ENCODE results near the gene IER2. TPM values are rescaled to one million over a fixed set of nuclear protein-coding genes. Genes with fewer than 3 reads are reported as not detected.

IER2 gene
- total and polyA plus RNA-seq, 2 of the 8 experiments (the other 6 are each of a cell fraction or from before 2014, with no cell fraction given), result 84.5 to 138 TPM

DNA sequence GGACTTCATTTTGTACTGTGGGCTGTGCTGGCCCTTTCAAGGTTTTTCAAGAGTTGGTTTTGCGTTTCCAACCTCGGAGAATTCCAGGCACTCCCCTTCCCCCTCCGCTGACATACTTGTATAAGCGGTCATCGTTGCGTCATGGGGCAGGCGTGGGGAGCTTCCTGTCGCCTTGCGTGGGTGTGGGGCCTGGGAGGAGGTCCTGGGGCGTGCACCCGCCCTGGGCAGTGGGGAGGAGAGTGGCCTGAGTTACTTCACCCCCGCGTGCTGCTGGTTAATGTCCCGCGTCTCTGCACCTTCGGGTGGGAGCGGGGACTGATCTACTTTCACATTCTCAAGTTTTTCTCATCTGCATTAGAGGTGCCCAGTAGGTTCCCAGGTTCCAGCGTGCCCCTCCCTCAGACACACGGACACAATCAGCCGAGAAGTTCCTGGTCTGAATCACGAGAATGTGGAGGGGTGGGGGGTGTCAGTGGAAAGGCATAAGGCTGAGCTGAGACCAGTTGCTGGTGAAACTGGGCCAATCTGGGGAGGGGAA, 4.1 kb downstream of the IER2 start (continued):
- TF ChIP-seq, protein P1, sequence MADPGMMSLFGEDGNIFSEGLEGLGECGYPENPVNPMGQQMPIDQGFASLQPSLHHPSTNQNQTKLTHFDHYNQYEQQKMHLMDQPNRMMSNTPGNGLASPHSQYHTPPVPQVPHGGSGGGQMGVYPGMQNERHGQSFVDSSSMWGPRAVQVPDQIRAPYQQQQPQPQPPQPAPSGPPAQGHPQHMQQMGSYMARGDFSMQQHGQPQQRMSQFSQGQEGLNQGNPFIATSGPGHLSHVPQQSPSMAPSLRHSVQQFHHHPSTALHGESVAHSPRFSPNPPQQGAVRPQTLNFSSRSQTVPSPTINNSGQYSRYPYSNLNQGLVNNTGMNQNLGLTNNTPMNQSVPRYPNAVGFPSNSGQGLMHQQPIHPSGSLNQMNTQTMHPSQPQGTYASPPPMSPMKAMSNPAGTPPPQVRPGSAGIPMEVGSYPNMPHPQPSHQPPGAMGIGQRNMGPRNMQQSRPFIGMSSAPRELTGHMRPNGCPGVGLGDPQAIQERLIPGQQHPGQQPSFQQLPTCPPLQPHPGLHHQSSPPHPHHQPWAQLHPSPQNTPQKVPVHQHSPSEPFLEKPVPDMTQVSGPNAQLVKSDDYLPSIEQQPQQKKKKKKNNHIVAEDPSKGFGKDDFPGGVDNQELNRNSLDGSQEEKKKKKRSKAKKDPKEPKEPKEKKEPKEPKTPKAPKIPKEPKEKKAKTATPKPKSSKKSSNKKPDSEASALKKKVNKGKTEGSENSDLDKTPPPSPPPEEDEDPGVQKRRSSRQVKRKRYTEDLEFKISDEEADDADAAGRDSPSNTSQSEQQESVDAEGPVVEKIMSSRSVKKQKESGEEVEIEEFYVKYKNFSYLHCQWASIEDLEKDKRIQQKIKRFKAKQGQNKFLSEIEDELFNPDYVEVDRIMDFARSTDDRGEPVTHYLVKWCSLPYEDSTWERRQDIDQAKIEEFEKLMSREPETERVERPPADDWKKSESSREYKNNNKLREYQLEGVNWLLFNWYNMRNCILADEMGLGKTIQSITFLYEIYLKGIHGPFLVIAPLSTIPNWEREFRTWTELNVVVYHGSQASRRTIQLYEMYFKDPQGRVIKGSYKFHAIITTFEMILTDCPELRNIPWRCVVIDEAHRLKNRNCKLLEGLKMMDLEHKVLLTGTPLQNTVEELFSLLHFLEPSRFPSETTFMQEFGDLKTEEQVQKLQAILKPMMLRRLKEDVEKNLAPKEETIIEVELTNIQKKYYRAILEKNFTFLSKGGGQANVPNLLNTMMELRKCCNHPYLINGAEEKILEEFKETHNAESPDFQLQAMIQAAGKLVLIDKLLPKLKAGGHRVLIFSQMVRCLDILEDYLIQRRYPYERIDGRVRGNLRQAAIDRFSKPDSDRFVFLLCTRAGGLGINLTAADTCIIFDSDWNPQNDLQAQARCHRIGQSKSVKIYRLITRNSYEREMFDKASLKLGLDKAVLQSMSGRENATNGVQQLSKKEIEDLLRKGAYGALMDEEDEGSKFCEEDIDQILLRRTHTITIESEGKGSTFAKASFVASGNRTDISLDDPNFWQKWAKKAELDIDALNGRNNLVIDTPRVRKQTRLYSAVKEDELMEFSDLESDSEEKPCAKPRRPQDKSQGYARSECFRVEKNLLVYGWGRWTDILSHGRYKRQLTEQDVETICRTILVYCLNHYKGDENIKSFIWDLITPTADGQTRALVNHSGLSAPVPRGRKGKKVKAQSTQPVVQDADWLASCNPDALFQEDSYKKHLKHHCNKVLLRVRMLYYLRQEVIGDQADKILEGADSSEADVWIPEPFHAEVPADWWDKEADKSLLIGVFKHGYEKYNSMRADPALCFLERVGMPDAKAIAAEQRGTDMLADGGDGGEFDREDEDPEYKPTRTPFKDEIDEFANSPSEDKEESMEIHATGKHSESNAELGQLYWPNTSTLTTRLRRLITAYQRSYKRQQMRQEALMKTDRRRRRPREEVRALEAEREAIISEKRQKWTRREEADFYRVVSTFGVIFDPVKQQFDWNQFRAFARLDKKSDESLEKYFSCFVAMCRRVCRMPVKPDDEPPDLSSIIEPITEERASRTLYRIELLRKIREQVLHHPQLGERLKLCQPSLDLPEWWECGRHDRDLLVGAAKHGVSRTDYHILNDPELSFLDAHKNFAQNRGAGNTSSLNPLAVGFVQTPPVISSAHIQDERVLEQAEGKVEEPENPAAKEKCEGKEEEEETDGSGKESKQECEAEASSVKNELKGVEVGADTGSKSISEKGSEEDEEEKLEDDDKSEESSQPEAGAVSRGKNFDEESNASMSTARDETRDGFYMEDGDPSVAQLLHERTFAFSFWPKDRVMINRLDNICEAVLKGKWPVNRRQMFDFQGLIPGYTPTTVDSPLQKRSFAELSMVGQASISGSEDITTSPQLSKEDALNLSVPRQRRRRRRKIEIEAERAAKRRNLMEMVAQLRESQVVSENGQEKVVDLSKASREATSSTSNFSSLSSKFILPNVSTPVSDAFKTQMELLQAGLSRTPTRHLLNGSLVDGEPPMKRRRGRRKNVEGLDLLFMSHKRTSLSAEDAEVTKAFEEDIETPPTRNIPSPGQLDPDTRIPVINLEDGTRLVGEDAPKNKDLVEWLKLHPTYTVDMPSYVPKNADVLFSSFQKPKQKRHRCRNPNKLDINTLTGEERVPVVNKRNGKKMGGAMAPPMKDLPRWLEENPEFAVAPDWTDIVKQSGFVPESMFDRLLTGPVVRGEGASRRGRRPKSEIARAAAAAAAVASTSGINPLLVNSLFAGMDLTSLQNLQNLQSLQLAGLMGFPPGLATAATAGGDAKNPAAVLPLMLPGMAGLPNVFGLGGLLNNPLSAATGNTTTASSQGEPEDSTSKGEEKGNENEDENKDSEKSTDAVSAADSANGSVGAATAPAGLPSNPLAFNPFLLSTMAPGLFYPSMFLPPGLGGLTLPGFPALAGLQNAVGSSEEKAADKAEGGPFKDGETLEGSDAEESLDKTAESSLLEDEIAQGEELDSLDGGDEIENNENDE (IDR thresholded peaks at IDR 0.05; ENCODE audit: insufficient replicate concordance, low read length), result no peak
- peak; percentile 41; the same call in 1 of the 2 replicates for TF ChIP-seq CREB1 (IDR thresholded peaks at IDR 0.05)
- TF ChIP-seq SP4 (IDR thresholded peaks at IDR 0.05; ENCODE audit: low read length), result no peak
- no peak for TF ChIP-seq CBX5 (IDR thresholded peaks at IDR 0.05; ENCODE audit: low read depth, low read length)
- no peak for TF ChIP-seq CTCF (IDR thresholded peaks at IDR 0.05; ENCODE audit: control extremely low read depth in 1 of 3, insufficient read depth in 1 of 3, low read depth in 1 of 3, low read length in 3 of 3)
- no peak for TF ChIP-seq CHD2 (IDR thresholded peaks at IDR 0.05; ENCODE audit: low read length)
- TF ChIP-seq, protein P2, sequence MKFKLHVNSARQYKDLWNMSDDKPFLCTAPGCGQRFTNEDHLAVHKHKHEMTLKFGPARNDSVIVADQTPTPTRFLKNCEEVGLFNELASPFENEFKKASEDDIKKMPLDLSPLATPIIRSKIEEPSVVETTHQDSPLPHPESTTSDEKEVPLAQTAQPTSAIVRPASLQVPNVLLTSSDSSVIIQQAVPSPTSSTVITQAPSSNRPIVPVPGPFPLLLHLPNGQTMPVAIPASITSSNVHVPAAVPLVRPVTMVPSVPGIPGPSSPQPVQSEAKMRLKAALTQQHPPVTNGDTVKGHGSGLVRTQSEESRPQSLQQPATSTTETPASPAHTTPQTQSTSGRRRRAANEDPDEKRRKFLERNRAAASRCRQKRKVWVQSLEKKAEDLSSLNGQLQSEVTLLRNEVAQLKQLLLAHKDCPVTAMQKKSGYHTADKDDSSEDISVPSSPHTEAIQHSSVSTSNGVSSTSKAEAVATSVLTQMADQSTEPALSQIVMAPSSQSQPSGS (IDR thresholded peaks at IDR 0.05; ENCODE audit: low read length), result peak; percentile 68

Data from H1 (cell line).